NCI-H1092 (cell line): ENCODE results near the gene TCAF1.
"Not testable (repeated sequence)": the region's sequence is repeated elsewhere in the genome, so short reads cannot be mapped to it uniquely, and the experiment has no call there.

Experiments
- DNase-seq: peaks from one replicate; lab custom pipeline; 2025; lab: John Stamatoyannopoulos, UW

Gene TCAF1

GRCh38 chr7:143855443-143855842 lies 46.5 kb downstream of the TCAF1 start:
- DNase-seq, result not testable (repeated sequence)

- no peak for DNase-seq
Observed at GRCh38 chr7:143850682-143851081, 51.3 kb downstream of the TCAF1 start.

- no peak for DNase-seq
Observed at GRCh38 chr7:143849785-143850479, 52.0 kb downstream of the TCAF1 start.

GRCh38 chr7:143848192-143848591 lies 53.8 kb downstream of the TCAF1 start:
- no peak for DNase-seq

GRCh38 chr7:143846692-143847091 lies 55.3 kb downstream of the TCAF1 start:
- no peak for DNase-seq

- not testable (repeated sequence) for DNase-seq
Observed at GRCh38 chr7:143841696-143842095, 60.3 kb downstream of the TCAF1 start.

- not testable (repeated sequence) for DNase-seq
Observed at GRCh38 chr7:143840062-143840461, 61.9 kb downstream of the TCAF1 start.

- not testable (repeated sequence) for DNase-seq
Observed at GRCh38 chr7:143837223-143837622, 64.8 kb downstream of the TCAF1 start.

GRCh38 chr7:143836622-143837021 lies 65.4 kb downstream of the TCAF1 start:
- DNase-seq, result peak; percentile 38

GRCh38 chr7:143836088-143836487 lies 65.9 kb downstream of the TCAF1 start:
- not testable (repeated sequence) for DNase-seq

GRCh38 chr7:143826578-143826977 lies 75.4 kb downstream of the TCAF1 start:
- not testable (repeated sequence) for DNase-seq

- DNase-seq, result not testable (repeated sequence)
Observed at GRCh38 chr7:143824295-143825135, 77.5 kb downstream of the TCAF1 start.

GRCh38 chr7:143823634-143824294 lies 78.2 kb downstream of the TCAF1 start:
- DNase-seq, result not testable (repeated sequence)

GRCh38 chr7:143821392-143822277 lies 80.3 kb downstream of the TCAF1 start:
- DNase-seq, result not testable (repeated sequence)

GRCh38 chr7:143817873-143818272 lies 84.1 kb downstream of the TCAF1 start:
- not testable (repeated sequence) for DNase-seq

- DNase-seq, result not testable (repeated sequence)
Observed at GRCh38 chr7:143816471-143817133, 85.4 kb downstream of the TCAF1 start.

GRCh38 chr7:143810639-143811038 lies 91.3 kb downstream of the TCAF1 start:
- DNase-seq, result not testable (repeated sequence)

GRCh38 chr7:143806664-143807071 lies 95.3 kb downstream of the TCAF1 start:
- not testable (repeated sequence) for DNase-seq
